GM12875 (cell line): ENCODE results near the gene TRIM54.

Experiments
- H3K4me3 ChIP-seq: one replicate; pipeline ENCODE4 v1.5.1; 2011; ENCODE audit warnings: low read depth, low read length, control low read depth
- TF ChIP-seq, protein P1 (sequence below): IDR thresholded peaks from 2 replicates; pipeline ENCODE4 v1.5.1; 2011; ENCODE audit warnings: low read depth, mild to moderate bottlenecking, control low read depth, inconsistent platforms, low read length, moderate library complexity, borderline replicate concordance; ENCODE audit not compliant: insufficient read depth

TRIM54 gene, protein sequence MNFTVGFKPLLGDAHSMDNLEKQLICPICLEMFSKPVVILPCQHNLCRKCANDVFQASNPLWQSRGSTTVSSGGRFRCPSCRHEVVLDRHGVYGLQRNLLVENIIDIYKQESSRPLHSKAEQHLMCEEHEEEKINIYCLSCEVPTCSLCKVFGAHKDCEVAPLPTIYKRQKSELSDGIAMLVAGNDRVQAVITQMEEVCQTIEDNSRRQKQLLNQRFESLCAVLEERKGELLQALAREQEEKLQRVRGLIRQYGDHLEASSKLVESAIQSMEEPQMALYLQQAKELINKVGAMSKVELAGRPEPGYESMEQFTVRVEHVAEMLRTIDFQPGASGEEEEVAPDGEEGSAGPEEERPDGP

DNA sequence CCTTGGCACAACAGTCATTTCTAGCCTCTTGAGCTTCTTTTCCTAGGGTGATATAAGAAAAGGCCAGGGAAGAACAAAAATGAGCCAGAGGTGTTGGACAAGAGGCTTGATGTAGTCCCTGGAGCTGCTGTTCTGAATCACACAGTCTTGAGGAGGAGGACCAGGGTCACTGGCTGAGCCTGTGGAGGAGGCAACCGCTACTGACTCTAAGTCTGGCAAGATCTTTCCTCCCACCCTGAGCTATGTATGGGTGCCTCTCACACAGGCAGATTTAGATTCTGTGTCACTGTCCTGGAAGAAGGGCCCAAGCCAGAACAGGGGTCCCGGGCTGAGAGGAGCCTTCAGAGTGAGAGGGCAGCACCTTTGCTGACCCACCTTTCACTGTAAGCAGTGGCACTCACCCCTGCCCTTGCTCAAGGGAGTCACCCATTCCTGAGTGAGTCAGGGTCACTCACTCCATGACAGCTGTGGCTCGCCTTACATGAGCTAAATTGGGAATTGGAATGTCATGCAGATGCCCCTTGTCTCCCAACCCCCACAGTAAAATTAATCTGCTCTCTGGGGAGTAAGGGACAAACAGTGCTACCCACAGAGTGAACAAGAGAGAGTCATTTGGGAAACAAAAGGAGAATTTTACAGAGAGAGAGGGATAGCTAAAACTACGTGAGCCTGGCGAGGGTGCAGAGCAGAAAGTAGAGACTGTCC lies at the start of gene TRIM54:
TRIM54 (plus strand) TSS at position 575 of the 705 bp plus-strand sequence. CDS start 303 bp downstream, outside the sequence.
- no peak within 1 kb of the TSS for H3K4me3 ChIP-seq

DNA sequence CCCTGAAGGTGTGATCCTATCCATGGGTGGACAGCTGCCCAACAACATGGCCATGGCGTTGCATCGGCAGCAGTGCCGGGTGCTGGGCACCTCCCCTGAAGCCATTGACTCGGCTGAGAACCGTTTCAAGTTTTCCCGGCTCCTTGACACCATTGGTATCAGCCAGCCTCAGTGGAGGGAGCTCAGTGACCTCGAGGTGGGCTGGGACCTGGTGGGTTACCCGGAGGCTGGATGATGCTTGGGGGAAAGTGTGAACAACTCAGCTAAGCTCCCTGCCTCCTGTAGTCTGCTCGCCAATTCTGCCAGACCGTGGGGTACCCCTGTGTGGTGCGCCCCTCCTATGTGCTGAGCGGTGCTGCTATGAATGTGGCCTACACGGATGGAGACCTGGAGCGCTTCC lies 48.9 kb upstream of the TRIM54 start:
- H3K4me3 ChIP-seq: no peak overlapping the region
- TF ChIP-seq, protein P1, sequence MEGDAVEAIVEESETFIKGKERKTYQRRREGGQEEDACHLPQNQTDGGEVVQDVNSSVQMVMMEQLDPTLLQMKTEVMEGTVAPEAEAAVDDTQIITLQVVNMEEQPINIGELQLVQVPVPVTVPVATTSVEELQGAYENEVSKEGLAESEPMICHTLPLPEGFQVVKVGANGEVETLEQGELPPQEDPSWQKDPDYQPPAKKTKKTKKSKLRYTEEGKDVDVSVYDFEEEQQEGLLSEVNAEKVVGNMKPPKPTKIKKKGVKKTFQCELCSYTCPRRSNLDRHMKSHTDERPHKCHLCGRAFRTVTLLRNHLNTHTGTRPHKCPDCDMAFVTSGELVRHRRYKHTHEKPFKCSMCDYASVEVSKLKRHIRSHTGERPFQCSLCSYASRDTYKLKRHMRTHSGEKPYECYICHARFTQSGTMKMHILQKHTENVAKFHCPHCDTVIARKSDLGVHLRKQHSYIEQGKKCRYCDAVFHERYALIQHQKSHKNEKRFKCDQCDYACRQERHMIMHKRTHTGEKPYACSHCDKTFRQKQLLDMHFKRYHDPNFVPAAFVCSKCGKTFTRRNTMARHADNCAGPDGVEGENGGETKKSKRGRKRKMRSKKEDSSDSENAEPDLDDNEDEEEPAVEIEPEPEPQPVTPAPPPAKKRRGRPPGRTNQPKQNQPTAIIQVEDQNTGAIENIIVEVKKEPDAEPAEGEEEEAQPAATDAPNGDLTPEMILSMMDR: no peak

More for the DNA sequence above, at the start of gene TRIM54:
- TF ChIP-seq, protein P1: no peak

DNA sequence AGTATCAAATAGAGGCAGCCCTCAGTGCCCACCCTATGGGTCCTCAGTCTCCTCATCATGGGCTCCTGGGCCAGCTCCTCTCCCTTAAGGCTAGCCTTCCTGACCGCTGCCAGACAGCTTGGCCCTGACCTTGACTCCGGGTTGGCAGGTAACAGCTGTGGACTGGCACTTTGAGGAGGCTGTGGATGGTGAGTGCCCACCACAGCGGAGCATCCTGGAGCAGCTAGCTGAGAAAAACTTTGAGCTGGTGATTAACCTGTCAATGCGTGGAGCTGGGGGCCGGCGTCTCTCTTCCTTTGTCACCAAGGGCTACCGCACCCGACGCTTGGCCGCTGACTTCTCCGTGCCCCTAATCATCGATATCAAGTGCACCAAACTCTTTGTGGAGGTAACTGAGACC lies 46.1 kb upstream of the TRIM54 start:
- no peak overlapping the region for H3K4me3 ChIP-seq
- TF ChIP-seq, protein P1: no peak

DNA sequence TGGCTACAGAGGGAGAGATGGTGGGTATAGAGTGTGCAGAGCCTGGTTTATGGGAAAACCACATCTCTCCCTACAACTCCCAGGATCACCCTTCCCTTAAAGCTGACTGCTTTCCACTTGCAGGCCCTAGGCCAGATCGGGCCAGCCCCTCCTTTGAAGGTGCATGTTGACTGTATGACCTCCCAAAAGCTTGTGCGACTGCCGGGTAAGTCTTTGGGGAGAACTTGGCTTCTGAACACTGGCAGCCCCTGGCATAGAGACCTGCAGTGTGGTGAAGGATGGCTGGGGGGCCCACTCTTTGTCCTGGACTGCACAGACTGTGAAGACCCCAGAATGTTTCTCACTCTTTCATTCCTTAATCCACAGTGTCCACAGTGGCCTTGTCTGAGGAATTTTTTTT lies 45.6 kb upstream of the TRIM54 start:
- TF ChIP-seq, protein P1: no peak

DNA sequence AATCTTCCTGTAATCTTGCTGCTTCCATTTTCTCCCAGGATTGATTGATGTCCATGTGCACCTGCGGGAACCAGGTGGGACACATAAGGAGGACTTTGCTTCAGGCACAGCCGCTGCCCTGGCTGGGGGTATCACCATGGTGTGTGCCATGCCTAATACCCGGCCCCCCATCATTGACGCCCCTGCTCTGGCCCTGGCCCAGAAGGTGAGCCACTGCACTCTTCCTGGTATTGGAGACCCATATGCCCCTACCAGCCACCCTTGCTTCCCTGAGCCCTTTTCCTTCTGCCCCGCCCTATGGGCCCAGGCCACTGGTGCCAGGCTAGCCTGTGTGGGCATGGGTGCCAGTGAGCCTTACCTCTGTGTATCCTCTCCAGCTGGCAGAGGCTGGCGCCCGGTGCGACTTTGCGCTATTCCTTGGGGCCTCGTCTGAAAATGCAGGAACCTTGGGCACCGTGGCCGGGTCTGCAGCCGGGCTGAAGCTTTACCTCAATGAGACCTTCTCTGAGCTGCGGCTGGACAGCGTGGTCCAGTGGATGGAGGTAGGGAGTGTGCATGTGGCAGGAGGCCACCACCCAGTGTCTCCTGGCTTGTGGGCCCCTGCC lies 44.8 kb upstream of the TRIM54 start:
- H3K4me3 ChIP-seq: no peak overlapping the region
- TF ChIP-seq, protein P1: no peak

More for the DNA sequence above, 45.6 kb upstream of the TRIM54 start:
- H3K4me3 ChIP-seq: no peak overlapping the region

DNA sequence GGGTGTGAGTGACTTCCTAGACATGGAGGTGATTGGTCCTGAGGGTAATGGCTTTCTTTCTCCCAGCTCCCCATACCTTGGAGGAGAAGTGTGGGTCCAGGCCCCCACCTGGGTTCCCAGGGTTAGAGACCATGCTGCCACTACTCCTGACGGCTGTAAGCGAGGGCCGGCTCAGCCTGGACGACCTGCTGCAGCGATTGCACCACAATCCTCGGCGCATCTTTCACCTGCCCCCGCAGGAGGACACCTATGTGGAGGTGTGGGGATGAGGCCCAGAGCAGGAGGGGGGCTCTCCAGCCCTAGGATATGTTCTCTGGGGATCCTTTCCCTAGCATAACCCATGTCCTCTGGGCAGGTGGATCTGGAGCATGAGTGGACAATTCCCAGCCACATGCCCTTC lies 43.3 kb upstream of the TRIM54 start:
- TF ChIP-seq, protein P1: no peak

More for the DNA sequence above, 43.3 kb upstream of the TRIM54 start:
- no peak overlapping the region for H3K4me3 ChIP-seq
